Muscle layer of colon (tissue), 2 donors: Measurements from ENCODE around the gene AGO4.
A peak's percentile ranks its signal among the peaks of the same experiment; 100 is the strongest.
"Not testable (repeated sequence)": the region's sequence is repeated elsewhere in the genome, so short reads cannot be mapped to it uniquely, and the experiment has no call there.

Source experiments
- H3K27ac ChIP-seq: one replicate; pipeline ENCODE4 v1.7.0; 2013; ENCODE audit warnings: low read depth, mild to moderate bottlenecking, low read length, moderate library complexity
- H3K27me3 ChIP-seq, 2 donors: one replicate each; pipeline ENCODE4 v1.7.0; 2013; ENCODE audit warnings: low read length in 2 of 2, mild to moderate bottlenecking in 2 of 2; ENCODE audit not compliant: insufficient read depth in 2 of 2, control insufficient read depth in 1 of 2
- H3K36me3 ChIP-seq: one replicate; pipeline ENCODE4 v1.7.0; 2013; ENCODE audit warnings: mild to moderate bottlenecking, low read length; ENCODE audit not compliant: insufficient read depth
- H3K4me1 ChIP-seq: one replicate; pipeline ENCODE4 v1.7.0; 2013; ENCODE audit warnings: mild to moderate bottlenecking, low read length; ENCODE audit not compliant: insufficient read depth
- H3K4me3 ChIP-seq, 2 donors: one replicate each; pipeline ENCODE4 v1.7.0; 2013; ENCODE audit warnings: low read length in 2 of 2, low read depth in 1 of 2, mild to moderate bottlenecking in 1 of 2, moderate library complexity in 1 of 2
- H3K9ac ChIP-seq: one replicate; pipeline ENCODE4 v1.7.0; 2013; ENCODE audit warnings: low read length
- H3K9me3 ChIP-seq: one replicate; pipeline ENCODE4 v1.7.0; 2013; ENCODE audit warnings: mild to moderate bottlenecking, low read length
- donor health status: abdominal sarcoma.
- donor health status: Adenocarcinoma of cecum.

AGO4 gene

DNA sequence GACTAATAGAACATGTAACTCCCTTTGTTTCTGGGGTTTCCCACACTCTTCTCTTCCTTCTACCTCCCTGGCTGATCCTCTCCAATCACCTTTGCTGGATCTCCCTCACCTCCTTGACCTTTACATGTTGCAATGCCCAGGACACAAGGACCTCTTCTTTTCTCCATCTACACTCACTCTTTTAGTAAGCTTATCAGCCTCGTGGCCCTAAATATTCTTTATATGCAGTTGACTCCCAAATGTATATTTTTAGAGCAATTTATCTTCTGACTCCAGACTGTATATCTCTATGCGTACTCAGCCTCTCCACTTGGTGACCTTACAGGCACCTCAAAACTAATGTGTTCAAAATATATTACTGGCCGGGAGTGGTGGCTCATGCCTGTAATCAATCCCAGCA is 19.7 kb upstream of the AGO4 start:
- Histone ChIP-seq H3K27me3 (no peaks in the 10 kb centered on the region), H3K4me3 (no peak overlapping the region), H3K27ac (no peak overlapping the region), H3K9me3 (no peaks in the 10 kb centered on the region), H3K36me3 (no peaks in the 10 kb centered on the region), H3K9ac (no peak overlapping the region), H3K4me1 (no peaks in the 10 kb centered on the region)

DNA sequence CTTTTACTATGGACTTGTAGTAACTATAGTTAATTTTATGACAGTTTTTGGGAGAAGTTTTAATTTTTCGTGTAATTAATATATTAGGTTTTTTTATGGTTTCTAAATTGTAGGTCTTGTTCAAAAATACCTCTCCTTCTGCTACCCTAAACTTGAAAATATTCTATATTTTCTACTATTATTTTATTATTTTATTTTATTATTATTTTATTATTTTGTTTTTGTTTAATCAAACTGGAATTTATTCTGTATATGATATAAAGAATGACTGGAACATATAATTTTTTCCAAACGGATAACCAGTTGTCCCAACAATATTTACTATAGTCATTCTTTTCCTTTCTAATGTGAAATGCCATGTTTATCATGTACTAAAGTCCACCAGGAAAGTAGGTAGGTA is 17.1 kb upstream of the AGO4 start:
- H3K4me3 ChIP-seq: no peak overlapping the region
- no peaks in the 10 kb centered on the region for H3K36me3 ChIP-seq
- H3K9ac ChIP-seq: no peak overlapping the region
- no peaks in the 10 kb centered on the region for H3K4me1 ChIP-seq
- no peaks in the 10 kb centered on the region for H3K9me3 ChIP-seq
- H3K27ac ChIP-seq: no peak overlapping the region
- H3K27me3 ChIP-seq: no peaks in the 10 kb centered on the region

DNA sequence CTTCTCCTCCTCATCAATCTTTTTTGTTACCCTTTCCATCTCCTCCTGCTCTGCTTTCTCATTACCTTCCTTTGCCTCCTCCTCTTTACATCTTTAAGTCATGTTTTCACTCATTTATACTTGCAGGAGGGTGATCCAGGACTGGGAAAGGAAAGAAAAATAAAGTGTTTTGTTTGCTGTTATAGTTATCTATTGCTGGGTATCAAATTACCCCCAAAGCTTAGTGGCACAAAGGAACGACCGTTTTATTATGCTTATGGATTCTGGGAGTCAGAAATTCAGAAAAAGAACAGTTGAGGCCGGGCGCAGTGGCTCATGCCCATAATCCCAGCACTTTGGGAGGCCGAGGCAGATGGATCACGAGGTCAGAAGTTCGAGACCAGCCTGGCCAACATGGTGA is 12.5 kb upstream of the AGO4 start:
- H3K4me3 ChIP-seq: no peak overlapping the region
- H3K36me3 ChIP-seq: no peaks in the 10 kb centered on the region
- H3K9ac ChIP-seq: no peak overlapping the region
- no peak overlapping the region for H3K27ac ChIP-seq
- no peaks in the 10 kb centered on the region for H3K27me3 ChIP-seq
- no peaks in the 10 kb centered on the region for H3K4me1 ChIP-seq
- H3K9me3 ChIP-seq: no peaks in the 10 kb centered on the region

DNA sequence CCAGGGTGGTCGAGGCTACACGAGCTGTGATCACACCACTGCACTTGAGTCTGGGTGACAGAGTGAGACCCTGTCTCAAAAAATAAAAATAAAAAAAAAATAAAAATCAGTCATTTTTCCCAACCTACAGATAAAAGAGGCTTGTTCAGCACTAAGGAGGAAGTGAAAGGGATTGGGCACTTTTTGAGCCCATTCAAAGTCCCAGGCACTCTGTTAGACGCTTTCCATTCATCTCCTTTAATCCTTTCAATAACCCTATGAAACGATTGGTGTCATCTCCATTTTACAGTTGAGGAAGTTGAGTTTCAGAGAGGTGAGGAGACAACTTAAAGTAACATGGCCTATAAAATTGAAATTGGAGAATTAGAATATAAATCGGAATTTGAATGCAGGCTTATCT is 10.4 kb upstream of the AGO4 start:
- Histone ChIP-seq H3K9ac (no peak overlapping the region), H3K36me3 (no peaks in the 10 kb centered on the region), H3K27me3 (no peaks in the 10 kb centered on the region), H3K4me3 (no peak overlapping the region), H3K4me1 (no peaks in the 10 kb centered on the region), H3K27ac (no peak overlapping the region), H3K9me3 (no peaks in the 10 kb centered on the region)

DNA sequence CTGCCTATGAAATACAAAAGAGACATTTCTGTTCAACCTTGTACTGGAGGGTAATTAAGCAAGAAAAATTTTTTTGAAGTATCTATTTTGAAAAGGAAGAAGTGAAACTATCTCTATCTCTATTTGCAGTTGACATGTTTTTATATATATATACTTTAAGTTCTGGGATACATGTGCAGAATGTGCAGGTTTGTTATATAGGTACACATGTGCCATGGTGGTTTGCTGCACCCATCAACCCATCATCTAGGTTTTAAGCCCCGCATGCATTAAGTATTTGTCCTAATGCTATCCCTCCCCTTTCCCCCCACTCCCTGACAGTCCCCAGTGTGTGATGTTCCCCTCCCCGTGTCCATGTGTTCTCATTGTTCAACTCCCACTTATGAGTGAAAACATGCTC is 9.8 kb upstream of the AGO4 start:
- H3K27me3 ChIP-seq, H3K36me3 ChIP-seq, H3K4me1 ChIP-seq, H3K4me3 ChIP-seq, H3K27ac ChIP-seq, H3K9ac ChIP-seq, H3K9me3 ChIP-seq: not testable (repeated sequence)

DNA sequence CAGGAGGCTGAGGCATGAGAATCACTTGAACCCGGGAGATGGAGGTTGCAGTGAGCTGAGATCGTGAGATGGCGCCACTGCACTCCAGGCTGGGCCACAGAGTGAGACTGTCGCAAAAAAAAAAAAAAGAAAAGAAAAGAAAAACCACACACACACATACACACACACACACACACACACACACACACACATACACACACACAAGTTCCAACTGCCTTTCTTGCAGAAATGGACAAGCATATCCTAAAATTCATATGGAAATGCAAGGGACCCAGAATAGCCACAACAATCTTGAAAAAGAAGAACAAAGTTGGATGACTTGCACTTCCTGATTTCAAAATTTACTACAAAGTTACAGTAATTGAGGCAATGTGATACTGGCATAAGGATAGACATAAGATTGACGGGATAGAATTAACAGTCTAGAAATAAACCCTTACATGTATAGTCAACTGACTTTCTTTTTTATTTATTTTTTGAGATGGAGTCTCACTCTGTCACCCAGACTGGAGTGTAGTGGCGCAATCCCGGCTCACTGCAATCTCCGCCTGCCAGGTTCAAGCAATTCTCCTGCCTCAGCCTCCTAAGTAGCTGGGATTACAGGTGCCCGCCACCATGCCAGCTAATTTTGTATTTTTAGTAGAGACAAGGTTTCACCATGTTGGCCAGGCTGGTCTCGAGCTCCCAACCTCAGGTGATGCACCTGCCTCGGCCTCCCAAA is 7.5 kb upstream of the AGO4 start:
- H3K27ac ChIP-seq, H3K9ac ChIP-seq, H3K36me3 ChIP-seq, H3K9me3 ChIP-seq, H3K4me3 ChIP-seq, H3K4me1 ChIP-seq, H3K27me3 ChIP-seq: not testable (repeated sequence)

DNA sequence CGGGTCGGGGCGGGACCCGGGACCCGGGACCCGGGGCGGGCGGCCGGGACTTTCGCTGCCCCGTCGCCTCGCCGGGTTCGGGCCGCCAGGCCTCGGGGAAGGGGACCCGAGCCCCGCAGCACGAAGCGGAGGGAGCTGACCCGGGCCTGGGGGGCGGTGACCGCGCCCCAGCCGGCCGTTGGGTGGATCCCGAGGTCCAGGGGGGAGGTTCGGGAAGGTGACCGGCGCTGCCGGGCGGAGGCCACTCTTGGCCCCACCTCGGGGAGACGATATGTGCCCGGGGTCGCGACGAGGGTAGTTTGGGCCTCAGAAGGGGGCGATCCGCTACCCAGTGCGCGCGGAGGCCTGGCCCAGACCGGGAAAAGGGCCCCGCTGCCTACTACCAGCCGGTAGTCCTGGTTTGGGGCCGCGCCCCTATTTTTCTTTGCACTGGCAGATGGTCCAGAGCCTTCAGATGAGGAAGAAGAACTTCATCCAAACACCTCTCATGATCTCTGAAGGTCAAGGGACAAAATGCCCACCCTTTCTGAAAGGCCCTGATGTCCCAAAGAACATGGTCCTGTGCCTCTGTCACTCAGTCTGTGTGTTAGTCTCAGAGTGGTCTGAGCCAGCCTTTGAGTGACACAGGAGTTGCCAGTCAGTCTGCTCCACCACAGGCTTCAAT is 766 bp downstream of the AGO4 start:
- Histone ChIP-seq H3K27me3 (no peaks in the 10 kb centered on the region), H3K9me3 (no peaks in the 10 kb centered on the region), H3K36me3 (no peaks in the 10 kb centered on the region), H3K9ac (peak overlapping the region; percentile 83), H3K4me1 (peaks cover 21% of the 10 kb centered on the region), H3K4me3 (peak overlapping the region; percentile 63 to 88), H3K27ac (peak overlapping the region; percentile 46)

DNA sequence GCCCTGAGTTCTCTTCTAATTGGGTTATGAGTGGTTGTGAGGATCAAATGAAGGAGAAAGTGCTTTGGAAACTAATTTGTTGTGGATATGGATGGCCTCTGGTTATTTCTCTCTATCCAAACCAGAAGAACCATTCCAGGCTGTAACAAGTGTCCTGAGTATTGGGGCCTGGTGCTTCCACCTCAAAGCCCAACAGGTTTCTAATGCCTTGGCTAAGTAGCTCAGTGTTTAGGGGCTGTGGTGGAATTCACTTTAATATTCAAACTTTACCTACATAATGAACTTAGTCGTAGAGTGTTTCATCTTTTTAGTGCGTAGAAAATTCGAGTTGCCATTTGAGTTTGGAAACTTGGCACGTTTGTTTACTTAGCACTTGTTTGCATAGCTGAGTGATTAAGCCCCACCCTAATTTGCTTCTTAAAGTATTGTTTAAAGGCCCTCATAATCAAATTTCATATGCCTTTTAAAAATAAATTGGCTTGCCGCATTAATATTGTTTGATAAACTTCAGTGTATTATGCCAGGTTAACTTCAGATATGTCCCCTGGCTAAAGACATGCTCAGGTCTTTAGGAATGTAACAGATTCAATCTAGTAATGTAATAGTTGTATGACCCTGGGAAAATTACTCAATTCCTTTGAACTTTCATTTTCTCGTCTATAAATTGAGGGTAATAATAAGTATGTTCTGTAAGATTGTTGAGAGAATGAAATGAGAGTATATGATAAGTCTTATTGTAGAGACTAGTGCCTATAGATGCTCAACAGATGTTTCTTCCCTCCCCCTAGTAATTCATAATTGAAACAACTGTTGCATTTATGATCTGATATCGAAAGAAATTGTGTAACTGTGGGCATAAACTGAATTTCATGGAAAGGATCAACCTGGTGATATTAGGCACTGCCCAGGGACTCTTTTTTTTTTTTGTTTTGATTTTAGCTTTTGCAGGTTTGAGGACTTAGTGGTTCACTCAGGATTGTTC is 1.6 kb downstream of the AGO4 start:
- Histone ChIP-seq H3K36me3 (no peaks in the 10 kb centered on the region), H3K27me3 (no peaks in the 10 kb centered on the region), H3K9me3 (no peaks in the 10 kb centered on the region), H3K27ac (peak overlapping the region; percentile 46), H3K4me3 (peak overlapping the region; percentile 63 to 88), H3K9ac (peak overlapping the region; percentile 83), H3K4me1 (peaks cover 21% of the 10 kb centered on the region)

DNA sequence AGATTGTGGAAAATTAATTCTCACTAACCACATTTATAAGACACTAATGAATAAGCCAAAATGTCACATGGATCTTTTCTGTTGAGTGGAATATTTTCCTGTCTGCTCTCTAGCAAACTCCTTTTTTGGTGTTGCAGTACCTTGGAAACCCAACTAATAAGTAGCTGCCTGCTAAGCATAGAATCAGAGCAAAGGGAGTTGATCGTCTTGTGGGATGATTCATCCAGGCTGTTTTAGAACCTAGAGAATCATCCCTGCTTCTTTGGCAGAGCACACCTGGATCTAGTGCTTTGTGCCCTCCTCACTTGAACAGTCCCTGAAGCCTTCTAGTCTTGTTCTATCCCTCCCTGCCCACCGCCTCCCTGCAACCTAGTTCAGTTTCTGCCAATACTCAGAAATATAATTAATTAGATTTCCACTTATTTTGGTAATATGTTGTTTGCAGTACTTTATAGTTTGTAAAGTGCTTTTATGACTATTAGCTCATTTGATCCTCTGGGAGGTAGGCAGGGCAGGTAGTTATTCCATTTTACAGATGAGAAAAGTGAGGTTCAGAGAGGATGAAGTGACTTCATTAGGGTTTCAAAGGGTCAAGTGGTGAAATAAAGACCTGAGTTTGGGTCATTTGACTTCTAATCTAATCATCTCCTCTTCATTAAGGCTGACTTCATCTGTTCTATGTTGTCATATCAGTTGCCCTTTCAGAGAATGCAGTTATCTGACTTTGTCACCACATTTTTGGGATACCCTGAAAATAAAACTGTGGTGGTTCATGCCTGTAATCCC is 2.5 kb downstream of the AGO4 start:
- Histone ChIP-seq H3K4me3 (no peak overlapping the region), H3K4me1 (peaks cover 21% of the 10 kb centered on the region), H3K27ac (no peak overlapping the region), H3K27me3 (no peaks in the 10 kb centered on the region), H3K36me3 (no peaks in the 10 kb centered on the region), H3K9me3 (no peaks in the 10 kb centered on the region), H3K9ac (peak overlapping the region; percentile 12)

DNA sequence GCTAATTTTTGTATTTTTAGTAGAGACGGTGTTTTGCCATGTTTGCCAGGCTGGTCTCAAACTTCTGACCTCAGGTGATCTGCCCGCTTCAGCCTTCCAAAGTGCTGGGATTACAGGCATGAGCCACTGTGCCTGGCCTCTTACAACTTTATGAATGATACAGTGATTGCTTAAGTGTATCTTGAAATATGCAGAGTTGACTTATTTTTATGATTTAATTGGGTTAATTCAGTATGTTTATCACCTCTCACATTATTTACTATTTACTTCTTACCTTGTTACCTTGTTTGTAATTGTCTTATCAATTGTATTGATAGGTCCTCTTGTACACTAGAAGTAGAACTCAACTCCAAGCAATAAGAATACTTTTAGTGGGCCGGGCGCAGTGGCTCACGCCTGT is 4.9 kb downstream of the AGO4 start:
- H3K4me3 ChIP-seq, H3K9ac ChIP-seq, H3K36me3 ChIP-seq, H3K9me3 ChIP-seq, H3K27ac ChIP-seq, H3K27me3 ChIP-seq: not testable (repeated sequence)
- peaks cover 21% of the 10 kb centered on the region for H3K4me1 ChIP-seq

DNA sequence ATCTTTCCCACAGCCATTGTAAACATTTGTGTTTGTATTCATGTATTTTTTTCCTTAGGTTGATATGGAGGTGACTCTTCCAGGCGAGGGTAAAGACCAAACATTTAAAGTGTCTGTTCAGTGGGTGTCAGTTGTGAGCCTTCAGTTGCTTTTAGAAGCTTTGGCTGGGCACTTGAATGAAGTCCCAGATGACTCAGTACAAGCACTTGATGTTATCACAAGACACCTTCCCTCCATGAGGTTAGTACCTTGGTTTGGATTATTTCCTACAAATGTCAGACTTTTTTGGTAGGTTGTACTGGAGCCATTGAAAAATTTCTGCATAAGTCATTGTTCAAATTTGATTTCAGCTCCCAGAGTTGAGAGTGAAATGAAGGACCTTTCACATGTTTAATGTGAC is 17.4 kb downstream of the AGO4 start:
- H3K4me3 ChIP-seq: no peak overlapping the region
- H3K9me3 ChIP-seq: no peaks in the 10 kb centered on the region
- no peak overlapping the region for H3K27ac ChIP-seq
- H3K27me3 ChIP-seq: no peaks in the 10 kb centered on the region
- H3K36me3 ChIP-seq: peaks cover 42% of the 10 kb centered on the region
- peaks cover 3% of the 10 kb centered on the region for H3K4me1 ChIP-seq
- H3K9ac ChIP-seq: no peak overlapping the region
